ENCODE results near the gene KIAA0232.
A peak's percentile ranks its signal among the peaks of the same experiment; 100 is the strongest.
"Not testable (repeated sequence)": the region's sequence is repeated elsewhere in the genome, so short reads cannot be mapped to it uniquely, and the experiment has no call there.

The KIAA0232 gene

DNA sequence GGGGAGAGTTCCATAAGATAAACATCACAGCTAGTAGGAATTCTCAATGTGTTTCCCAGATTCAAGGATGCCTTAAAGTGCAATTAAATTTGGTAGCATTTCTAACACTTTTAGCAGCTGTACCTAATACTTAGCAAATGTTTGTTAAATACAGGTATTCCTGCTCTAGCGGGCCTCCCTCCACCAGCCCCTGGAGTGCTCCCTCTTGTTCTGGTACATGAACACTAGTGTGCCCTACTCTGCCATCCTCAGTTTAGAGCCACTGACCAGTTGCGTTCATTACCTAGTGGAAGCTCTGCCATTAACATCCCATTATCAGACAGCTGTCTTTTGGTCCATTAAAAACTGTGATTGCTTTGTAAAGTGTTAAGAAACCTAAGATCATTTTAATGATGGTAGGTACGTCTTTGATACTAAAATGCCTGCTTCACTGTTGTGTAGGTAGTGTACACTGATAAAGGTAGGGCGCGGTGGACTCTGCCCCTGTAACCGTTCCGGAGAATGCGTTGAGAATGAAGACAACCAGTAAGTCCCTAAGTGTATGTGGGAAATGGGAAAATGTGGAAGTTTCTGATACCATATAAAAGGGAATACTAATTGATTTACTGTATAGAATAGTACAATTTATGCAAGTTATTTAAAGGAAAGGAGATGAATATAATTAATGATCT is 21.7 kb downstream of the KIAA0232 start:
- no peak for DNase-seq (ENCODE audit: low spot score)

DNA sequence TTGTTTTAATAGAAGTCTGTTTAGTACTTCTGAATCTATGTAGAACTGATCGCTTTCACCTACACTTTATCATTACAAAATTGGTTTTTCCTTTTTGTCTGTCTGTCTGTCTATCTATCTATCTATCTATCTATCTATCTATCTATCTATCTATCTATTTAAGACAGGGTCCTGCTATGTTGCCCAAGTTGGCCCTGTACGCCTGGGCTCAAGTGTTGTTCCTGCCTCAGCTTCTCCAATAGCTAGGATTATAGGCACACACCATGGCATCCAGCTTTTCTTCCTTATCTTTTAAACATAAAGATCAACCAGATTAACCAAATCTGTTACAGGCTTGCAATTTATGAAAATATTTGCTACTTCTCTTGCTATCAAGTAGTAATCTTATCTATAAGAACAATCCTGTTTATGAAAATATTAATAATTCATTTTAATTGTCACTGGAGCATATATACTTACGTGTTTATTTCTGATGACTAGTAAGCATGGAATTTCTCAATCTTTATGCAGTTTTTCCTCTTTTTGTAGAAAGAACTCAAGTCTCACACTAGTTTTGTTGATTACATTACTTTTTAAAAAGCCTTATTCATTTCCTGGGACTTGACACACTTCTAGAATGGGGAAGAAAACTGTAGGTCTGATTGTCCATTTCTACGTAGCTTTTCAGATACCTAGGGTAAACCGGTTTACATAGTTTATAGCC is 24.5 kb downstream of the KIAA0232 start:
- no peak for DNase-seq (ENCODE audit: low spot score)

- no peak for DNase-seq (ENCODE audit: low spot score)
These were observed 25.7 kb downstream of the KIAA0232 start for GRCh38 chr4:6808259-6808658.

DNA sequence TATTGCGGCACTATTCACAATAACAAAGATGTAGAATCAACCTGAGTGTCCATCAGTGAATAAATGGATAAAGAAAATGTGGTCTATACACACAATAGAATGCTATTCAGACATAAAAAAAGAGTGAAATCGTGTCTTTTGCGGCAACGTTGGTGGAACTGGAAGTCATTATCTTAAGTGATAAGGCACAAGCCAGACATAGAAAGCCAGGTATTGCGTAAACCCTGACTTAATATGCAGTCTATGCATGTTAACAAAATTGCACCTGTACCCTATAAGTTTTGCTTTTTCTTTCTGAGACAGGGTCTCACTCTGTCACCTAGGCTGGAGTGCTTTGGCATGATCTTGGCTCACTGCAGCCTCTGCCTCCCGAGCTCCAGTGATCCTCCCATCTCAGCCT is 28.6 kb downstream of the KIAA0232 start:
- DNase-seq (ENCODE audit: low spot score), result no peak

DNA sequence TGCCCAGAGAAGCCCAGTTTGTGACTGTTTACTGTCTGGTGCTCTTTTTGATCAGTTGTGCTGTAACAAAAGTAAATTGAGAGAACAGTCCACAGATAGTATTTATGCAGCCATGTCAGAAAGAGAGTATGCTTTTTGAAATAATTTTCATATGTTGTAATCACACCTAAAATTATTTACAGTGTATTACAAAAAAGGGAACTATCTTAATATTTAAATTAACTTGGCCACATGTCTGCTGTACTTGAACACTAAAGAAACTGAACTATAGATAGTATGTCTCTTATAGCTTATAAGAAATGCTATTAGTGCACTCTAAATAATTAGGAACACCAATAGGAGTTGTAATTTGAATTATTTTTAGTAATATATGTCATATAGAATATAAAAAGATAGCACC is 30.2 kb downstream of the KIAA0232 start:
- DNase-seq (ENCODE audit: low spot score), result no peak

GRCh38 chr4:6813725-6814124 is 31.2 kb downstream of the KIAA0232 start:
- DNase-seq (ENCODE audit: low spot score), result no peak

GRCh38 chr4:6815029-6815836 is 32.7 kb downstream of the KIAA0232 start:
- DNase-seq (ENCODE audit: low spot score), result no peak

GRCh38 chr4:6819295-6819694 is 36.8 kb downstream of the KIAA0232 start:
- DNase-seq (ENCODE audit: low spot score), result no peak

GRCh38 chr4:6820695-6821094 is 38.2 kb downstream of the KIAA0232 start:
- DNase-seq (ENCODE audit: low spot score), result no peak

- no peak for DNase-seq (ENCODE audit: low spot score)
These were observed 41.5 kb downstream of the KIAA0232 start for GRCh38 chr4:6824071-6824470.

DNA sequence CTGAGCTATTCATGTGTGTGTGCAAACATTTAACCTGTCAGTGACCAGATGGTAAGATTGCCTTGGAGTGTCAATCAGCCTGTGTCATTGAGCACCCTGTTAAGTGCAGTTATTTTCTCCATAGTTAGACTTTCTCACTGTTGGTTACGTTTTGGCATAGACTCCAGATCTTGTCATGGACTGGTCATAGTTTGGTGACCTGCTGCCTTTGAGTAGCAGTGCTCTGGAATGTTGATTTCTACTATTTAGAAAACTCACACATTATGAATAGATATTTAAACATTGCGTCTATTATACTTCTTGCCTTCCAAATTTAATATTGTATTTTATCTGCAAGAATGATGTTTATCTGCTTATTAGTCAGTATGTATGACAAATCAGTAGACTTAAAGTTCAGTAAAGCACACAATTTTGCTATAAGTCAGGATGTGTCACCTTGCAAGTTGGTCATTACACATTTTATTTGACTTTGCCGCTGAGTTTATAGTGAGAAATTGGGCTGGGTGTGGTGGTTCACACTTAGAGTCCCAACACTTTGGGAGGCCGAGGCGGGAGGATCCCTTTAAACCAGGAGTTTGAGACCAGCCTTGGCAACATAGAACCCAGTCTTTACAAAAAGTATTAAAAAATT is 42.4 kb downstream of the KIAA0232 start:
- DNase-seq (ENCODE audit: low spot score), result peak; percentile 68

DNA sequence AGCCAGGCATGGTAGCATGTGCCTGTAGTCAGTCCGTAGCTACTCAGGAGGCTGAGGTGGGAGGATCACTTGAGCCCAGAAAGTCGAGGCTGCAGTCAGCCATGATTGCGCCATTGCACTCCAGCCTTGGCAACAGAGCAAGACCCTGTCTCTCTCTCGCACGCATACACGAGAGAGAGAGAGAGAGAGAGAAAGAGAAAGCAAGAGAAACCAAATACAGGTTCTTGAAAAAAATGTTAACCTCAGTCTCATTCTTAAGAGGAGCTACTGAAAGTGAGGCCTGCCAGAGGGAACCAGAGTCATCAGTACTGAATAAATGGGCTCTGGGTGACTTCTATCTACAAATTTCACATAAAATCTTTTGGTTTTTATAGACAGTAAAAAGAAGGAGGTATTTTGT is 42.9 kb downstream of the KIAA0232 start:
- no peak for DNase-seq (ENCODE audit: low spot score)

DNA sequence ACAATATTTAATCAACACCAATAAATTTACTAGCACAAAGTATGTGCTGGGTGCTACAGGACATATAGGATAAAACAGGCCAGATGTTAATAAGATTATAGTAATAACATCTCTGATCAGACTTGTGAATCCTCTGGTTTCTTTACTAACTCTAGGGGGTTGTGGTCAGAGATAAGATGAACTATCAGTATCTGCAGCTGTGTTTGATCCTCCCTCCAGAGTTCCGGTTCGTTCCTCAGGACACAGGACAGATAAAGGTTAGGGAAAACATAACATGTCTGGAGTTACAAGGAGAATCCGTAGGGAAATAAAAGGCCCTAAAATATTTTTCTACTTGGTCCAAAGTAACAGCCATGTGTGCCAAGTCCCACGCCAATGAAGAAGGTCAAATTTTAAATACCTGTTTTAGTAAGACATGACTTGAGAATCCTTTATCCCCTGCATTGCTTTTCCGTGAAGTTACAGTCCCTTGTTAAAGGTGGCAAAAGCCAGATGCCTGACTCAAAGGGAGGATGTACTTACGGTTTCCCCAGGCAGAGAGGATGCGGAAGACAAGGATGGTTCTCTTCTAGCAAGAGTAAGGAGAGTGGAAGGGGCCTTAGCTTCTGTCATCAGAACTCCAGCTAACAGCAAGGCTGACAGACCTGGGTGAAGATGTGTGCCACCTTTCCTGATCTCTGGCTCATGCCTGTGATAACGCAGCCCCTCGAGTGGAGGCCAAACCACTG is 44.4 kb downstream of the KIAA0232 start:
- no peak for DNase-seq (ENCODE audit: low spot score)

GRCh38 chr4:6829086-6829485 is 46.6 kb downstream of the KIAA0232 start:
- DNase-seq (ENCODE audit: low spot score), result no peak

DNA sequence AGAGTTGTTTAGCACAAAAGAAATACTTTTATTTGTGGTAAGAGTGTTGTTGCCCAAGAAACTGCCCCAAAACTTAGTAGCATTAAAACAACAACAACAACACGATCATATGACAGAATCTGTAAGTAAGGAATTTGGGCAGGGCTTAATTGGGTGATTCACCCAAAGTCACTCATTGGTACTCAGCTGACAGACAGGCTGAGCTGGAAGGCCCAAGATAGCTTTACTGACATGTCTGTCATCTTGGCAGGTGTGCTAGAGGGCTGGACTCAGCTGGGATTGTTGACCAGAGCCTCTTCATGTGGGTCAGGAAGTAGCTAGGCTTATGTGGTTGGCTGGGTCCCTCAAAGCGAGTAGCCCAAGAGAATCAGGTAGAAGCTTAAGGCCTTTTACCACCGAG is 52.3 kb downstream of the KIAA0232 start:
- peak; percentile 70 for DNase-seq (ENCODE audit: low spot score)

DNA sequence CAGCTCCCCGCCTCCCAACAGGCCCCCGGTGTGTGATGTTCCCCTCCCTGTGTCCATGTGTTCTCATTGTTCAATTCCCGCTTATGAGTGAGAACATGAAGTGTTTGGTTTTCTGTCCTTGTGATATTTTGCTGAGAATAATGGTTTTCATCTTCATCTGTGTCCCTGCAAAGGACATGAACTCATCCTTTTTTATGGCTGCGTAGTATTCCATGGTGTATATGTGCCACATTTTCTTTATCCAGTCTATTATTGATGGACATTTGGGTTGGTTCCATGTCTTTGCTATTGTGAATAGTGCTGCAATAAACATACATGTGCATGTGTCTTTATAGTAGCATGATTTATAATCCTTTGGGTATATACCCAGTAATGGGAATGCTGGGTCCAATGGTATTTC is 53.1 kb downstream of the KIAA0232 start:
- DNase-seq (ENCODE audit: low spot score), result not testable (repeated sequence)

DNA sequence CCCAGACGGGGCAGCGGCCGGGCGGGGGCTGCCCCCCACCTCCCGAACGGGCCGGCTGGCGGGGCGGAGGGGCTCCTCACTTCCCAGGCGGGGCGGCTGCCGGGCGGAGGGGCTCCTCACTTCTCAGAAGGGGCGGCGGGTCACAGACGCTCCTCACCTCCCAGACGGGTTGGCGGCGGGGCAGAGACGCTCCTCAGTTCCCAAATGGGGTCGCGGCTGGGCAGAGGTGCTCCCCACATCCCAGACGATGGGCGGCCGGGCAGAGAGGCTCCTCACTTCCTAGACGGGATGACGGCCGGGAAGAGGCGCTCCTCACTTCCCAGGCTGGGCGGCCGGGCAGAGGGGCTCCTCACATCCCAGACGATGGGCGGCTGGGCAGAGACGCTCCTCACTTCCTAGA is 54.6 kb downstream of the KIAA0232 start:
- DNase-seq (ENCODE audit: low spot score), result not testable (repeated sequence)

DNA sequence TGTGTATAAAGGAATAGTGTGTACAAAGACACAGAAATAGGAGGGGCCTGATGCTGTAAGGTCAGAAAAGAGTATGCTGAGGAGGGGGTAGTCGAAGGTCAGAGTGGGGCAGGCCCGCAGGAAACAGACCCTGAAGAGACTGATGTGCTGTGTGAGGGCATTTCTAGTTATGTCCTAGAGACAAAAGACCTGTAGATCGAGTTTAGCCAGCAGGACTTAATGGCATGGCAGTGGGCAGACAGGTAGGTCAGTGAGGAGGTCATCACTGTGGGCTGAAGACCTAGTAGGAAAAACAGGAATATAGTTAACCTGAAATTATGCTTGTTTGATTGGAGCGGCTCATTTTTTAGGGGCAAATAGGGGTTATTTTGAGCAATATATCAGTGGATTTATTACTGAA is 57.1 kb downstream of the KIAA0232 start:
- DNase-seq (ENCODE audit: low spot score), result no peak

- no peak for DNase-seq (ENCODE audit: low spot score)
These were observed 57.8 kb downstream of the KIAA0232 start for GRCh38 chr4:6840062-6840976.

DNA sequence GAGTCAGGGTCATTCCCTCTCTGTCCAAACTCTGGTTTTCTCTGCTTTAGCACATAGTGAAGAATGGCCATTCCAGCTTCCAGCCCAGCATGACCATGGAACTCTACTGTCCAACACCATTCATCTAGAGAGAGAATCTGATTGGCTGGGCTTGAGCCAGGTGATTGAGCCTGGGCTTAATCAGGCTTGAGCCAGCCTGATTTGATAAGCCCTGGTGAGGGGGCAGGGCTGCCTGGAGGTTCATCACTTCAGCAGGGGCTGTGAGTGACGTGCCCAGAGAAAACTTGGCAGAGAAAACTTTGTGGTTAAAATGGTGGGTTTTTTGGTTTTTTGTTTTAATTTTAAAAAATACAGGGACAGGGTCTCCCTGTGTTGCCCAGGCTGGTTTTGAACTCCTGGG is 62.5 kb downstream of the KIAA0232 start:
- no peak for DNase-seq (ENCODE audit: low spot score)

DNA sequence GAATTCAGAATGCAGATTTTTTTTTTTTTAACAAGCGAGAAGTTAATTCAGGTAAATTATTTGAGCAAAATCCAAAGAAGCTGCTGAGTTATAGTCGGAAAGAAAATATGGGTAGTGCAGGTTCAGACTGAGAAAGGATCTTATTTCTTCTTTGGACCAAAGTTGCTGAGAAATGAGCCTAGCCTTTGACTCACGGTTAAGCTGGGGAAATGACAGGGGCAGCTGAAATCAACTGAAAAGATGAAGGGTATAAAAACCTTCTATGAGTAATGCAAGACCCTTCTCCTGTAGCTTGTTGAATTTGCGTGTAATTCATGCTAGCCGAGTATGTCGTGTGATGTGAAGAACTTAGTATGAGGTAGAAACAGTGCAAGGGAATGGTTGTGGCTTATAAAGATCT is 63.0 kb downstream of the KIAA0232 start:
- DNase-seq (ENCODE audit: low spot score), result no peak

Data from RKO (cell line).